SK-N-SH treated with all-trans-retinoic acid at 6 μM for 48 hours (cell line): ENCODE results near the gene IQCN.

ENCODE experiments used
- ATAC-seq: fragments of 200-7000 bp; cut with Tn5 transposase; 3 replicates; pipeline ENCODE4 v1.9.1; 2020; ENCODE audit warnings: mild to moderate bottlenecking, moderate library complexity
- ARNTL ChIP-seq: fragments of 450-650 bp; formaldehyde crosslinking; IDR thresholded peaks from 2 replicates; pipeline ENCODE4 v1.5.0; 2020; ENCODE audit warnings: low read depth, mild to moderate bottlenecking, moderate library complexity, borderline replicate concordance
- BACH2 ChIP-seq: fragments of 250-450 bp; sonication (Bioruptor Pico); IDR thresholded peaks from 2 replicates; pipeline ENCODE4 v1.9.0; 2021; ENCODE audit warnings: mild to moderate bottlenecking, borderline replicate concordance
- CSDC2 ChIP-seq: fragments of 250-450 bp; sonication (Bioruptor Pico); IDR thresholded peaks from 2 replicates; pipeline ENCODE4 v1.5.0; 2020; ENCODE audit warnings: mild to moderate bottlenecking, moderate library complexity
- ESRRG ChIP-seq: fragments of 250-450 bp; sonication (Bioruptor Pico); IDR thresholded peaks from 2 replicates; pipeline ENCODE4 v1.6.1; 2021; ENCODE audit warnings: mild to moderate bottlenecking
- GLIS3 ChIP-seq: fragments of 250-450 bp; sonication (Bioruptor Pico); IDR thresholded peaks from 2 replicates; pipeline ENCODE4 v1.5.0; 2020; ENCODE audit warnings: mild to moderate bottlenecking, moderate library complexity
- ISL1 ChIP-seq: fragments of 250-450 bp; sonication (Bioruptor Pico); IDR thresholded peaks from 2 replicates; pipeline ENCODE4 v2.1.2; 2022; ENCODE audit warnings: mild to moderate bottlenecking, moderate library complexity
- OSR1 ChIP-seq: fragments of 250-450 bp; sonication (Bioruptor Pico); IDR thresholded peaks from 2 replicates; pipeline ENCODE4 v1.8.0; 2022; ENCODE audit warnings: moderate library complexity, mild to moderate bottlenecking, inconsistent platforms
- PPARA ChIP-seq: fragments of 250-450 bp; sonication (Bioruptor Pico); IDR thresholded peaks from 2 replicates; pipeline ENCODE4 v1.5.0; 2020; ENCODE audit warnings: mild to moderate bottlenecking, borderline replicate concordance
- RARB ChIP-seq: fragments of 250-450 bp; sonication (Bioruptor Pico); IDR thresholded peaks from 2 replicates; pipeline ENCODE4 v1.8.0; 2021; ENCODE audit warnings: mild to moderate bottlenecking, moderate library complexity
- SNAI2 ChIP-seq: fragments of 250-450 bp; sonication (Bioruptor Pico); IDR thresholded peaks from 2 replicates; pipeline ENCODE4 v1.5.0; 2020; ENCODE audit warnings: mild to moderate bottlenecking, moderate library complexity
- TCF4 ChIP-seq: fragments of 250-450 bp; sonication (Bioruptor Pico); IDR thresholded peaks from 2 replicates; pipeline ENCODE4 v1.8.0; 2021; ENCODE audit warnings: mild to moderate bottlenecking, moderate library complexity, borderline replicate concordance
- TOX ChIP-seq: fragments of 250-450 bp; sonication (Bioruptor Pico); IDR thresholded peaks from 2 replicates; pipeline ENCODE4 v1.8.0; 2021; ENCODE audit warnings: mild to moderate bottlenecking, moderate library complexity, borderline replicate concordance
- ZC3H10 ChIP-seq: fragments of 250-450 bp; sonication (Bioruptor Pico); IDR thresholded peaks from 2 replicates; pipeline ENCODE4 v1.5.1; 2021; ENCODE audit warnings: mild to moderate bottlenecking, moderate library complexity
- ZFP3 ChIP-seq: fragments of 250-450 bp; sonication (Bioruptor Pico); IDR thresholded peaks from 2 replicates; pipeline ENCODE4 v1.5.0; 2020; ENCODE audit warnings: mild to moderate bottlenecking, moderate library complexity
- ZFP30 ChIP-seq: fragments of 450-650 bp; formaldehyde crosslinking; IDR thresholded peaks from 2 replicates; pipeline ENCODE4 v1.5.0; 2022; ENCODE audit warnings: mild to moderate bottlenecking, moderate library complexity
- ZNF565 ChIP-seq: fragments of 450-650 bp; formaldehyde crosslinking; conservative IDR thresholded peaks from 2 replicates; pipeline ENCODE4 v1.5.0; 2020; ENCODE audit warnings: low read depth, mild to moderate bottlenecking, moderate library complexity
- ZNF70 ChIP-seq: fragments of 450-650 bp; formaldehyde crosslinking; IDR thresholded peaks from 2 replicates; pipeline ENCODE4 v1.5.0; 2020; ENCODE audit warnings: mild to moderate bottlenecking, moderate library complexity
- ZNF8 ChIP-seq: fragments of 450-650 bp; formaldehyde crosslinking; IDR thresholded peaks from 2 replicates; pipeline ENCODE4 v1.5.0; 2020; ENCODE audit warnings: mild to moderate bottlenecking, moderate library complexity
- TF ChIP-seq, protein P1 (sequence below): fragments of 250-450 bp; sonication (Bioruptor Pico); IDR thresholded peaks from 2 replicates; pipeline ENCODE4 v1.5.0; 2020; ENCODE audit warnings: mild to moderate bottlenecking, moderate library complexity
- TF ChIP-seq, protein P2 (sequence below): fragments of 250-450 bp; sonication (Bioruptor Pico); IDR thresholded peaks from 2 replicates; pipeline ENCODE4 v1.8.0; 2020; ENCODE audit warnings: mild to moderate bottlenecking, moderate library complexity, borderline replicate concordance
- TF ChIP-seq, protein P3 (sequence below): fragments of 250-450 bp; sonication (Bioruptor Pico); IDR thresholded peaks from 2 replicates; pipeline ENCODE4 v1.8.0; 2021; ENCODE audit warnings: low read depth, mild to moderate bottlenecking, moderate library complexity, borderline replicate concordance
- TF ChIP-seq, protein P4 (sequence below): fragments of 250-450 bp; sonication (Bioruptor Pico); IDR thresholded peaks from 2 replicates; pipeline ENCODE4 v1.5.1; 2021; ENCODE audit warnings: mild to moderate bottlenecking, moderate library complexity
- TF ChIP-seq, protein P5 (sequence below): fragments of 250-450 bp; sonication (Bioruptor Pico); IDR thresholded peaks from 2 replicates; pipeline ENCODE4 v1.5.1; 2020; ENCODE audit warnings: low read depth, mild to moderate bottlenecking, moderate library complexity

Gene IQCN

GRCh38 chr19:18292462-18292809 lies 18.2 kb upstream of the IQCN start:
- ATAC-seq = no peak; the same call in 2 of the 3 replicates
- TF ChIP-seq ZFP3 (no peak; the same call in 1 of the 2 replicates), ZNF565 (CRISPR knock-in tag) (no peak), ZFP30 (CRISPR knock-in tag) (no peak), OSR1 (CRISPR knock-in tag) (no peak)

GRCh38 chr19:18291590-18292461 lies 17.6 kb upstream of the IQCN start:
- TF ChIP-seq ZNF70 (CRISPR knock-in tag) (0 out of 2 replicates have a peak, but pooled peaks have one; percentile 13), ESRRG (CRISPR knock-in tag) (0 out of 2 replicates have a peak, but pooled peaks have one; percentile 47), ZNF565 (CRISPR knock-in tag) (no peak), TCF4 (CRISPR knock-in tag) (0 out of 2 replicates have a peak, but pooled peaks have one; percentile 14), ZNF8 (CRISPR knock-in tag) (no peak), CSDC2 (CRISPR knock-in tag) (no peak), ISL1 (CRISPR knock-in tag) (no peak), ARNTL (CRISPR knock-in tag) (no peak), TOX (CRISPR knock-in tag) (no peak), PPARA (no peak), ZFP30 (CRISPR knock-in tag) (no peak), SNAI2 (CRISPR knock-in tag) (0 out of 2 replicates have a peak, but pooled peaks have one; percentile 6), BACH2 (CRISPR knock-in tag) (no peak), ZFP3 (peak; percentile 67), ZC3H10 (peak; percentile 24), OSR1 (CRISPR knock-in tag) (no peak), RARB (no peak; the same call in 1 of the 2 replicates), GLIS3 (CRISPR knock-in tag) (no peak)
- TF ChIP-seq, protein P1, sequence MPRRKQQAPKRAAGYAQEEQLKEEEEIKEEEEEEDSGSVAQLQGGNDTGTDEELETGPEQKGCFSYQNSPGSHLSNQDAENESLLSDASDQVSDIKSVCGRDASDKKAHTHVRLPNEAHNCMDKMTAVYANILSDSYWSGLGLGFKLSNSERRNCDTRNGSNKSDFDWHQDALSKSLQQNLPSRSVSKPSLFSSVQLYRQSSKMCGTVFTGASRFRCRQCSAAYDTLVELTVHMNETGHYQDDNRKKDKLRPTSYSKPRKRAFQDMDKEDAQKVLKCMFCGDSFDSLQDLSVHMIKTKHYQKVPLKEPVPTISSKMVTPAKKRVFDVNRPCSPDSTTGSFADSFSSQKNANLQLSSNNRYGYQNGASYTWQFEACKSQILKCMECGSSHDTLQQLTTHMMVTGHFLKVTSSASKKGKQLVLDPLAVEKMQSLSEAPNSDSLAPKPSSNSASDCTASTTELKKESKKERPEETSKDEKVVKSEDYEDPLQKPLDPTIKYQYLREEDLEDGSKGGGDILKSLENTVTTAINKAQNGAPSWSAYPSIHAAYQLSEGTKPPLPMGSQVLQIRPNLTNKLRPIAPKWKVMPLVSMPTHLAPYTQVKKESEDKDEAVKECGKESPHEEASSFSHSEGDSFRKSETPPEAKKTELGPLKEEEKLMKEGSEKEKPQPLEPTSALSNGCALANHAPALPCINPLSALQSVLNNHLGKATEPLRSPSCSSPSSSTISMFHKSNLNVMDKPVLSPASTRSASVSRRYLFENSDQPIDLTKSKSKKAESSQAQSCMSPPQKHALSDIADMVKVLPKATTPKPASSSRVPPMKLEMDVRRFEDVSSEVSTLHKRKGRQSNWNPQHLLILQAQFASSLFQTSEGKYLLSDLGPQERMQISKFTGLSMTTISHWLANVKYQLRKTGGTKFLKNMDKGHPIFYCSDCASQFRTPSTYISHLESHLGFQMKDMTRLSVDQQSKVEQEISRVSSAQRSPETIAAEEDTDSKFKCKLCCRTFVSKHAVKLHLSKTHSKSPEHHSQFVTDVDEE (CRISPR knock-in tag) = no peak; the same call in none of the 2 replicates
- TF ChIP-seq, protein P2, sequence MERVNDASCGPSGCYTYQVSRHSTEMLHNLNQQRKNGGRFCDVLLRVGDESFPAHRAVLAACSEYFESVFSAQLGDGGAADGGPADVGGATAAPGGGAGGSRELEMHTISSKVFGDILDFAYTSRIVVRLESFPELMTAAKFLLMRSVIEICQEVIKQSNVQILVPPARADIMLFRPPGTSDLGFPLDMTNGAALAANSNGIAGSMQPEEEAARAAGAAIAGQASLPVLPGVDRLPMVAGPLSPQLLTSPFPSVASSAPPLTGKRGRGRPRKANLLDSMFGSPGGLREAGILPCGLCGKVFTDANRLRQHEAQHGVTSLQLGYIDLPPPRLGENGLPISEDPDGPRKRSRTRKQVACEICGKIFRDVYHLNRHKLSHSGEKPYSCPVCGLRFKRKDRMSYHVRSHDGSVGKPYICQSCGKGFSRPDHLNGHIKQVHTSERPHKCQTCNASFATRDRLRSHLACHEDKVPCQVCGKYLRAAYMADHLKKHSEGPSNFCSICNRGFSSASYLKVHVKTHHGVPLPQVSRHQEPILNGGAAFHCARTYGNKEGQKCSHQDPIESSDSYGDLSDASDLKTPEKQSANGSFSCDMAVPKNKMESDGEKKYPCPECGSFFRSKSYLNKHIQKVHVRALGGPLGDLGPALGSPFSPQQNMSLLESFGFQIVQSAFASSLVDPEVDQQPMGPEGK (CRISPR knock-in tag) = peak; percentile 40; the same call in 1 of the 2 replicates
- TF ChIP-seq, protein P3, sequence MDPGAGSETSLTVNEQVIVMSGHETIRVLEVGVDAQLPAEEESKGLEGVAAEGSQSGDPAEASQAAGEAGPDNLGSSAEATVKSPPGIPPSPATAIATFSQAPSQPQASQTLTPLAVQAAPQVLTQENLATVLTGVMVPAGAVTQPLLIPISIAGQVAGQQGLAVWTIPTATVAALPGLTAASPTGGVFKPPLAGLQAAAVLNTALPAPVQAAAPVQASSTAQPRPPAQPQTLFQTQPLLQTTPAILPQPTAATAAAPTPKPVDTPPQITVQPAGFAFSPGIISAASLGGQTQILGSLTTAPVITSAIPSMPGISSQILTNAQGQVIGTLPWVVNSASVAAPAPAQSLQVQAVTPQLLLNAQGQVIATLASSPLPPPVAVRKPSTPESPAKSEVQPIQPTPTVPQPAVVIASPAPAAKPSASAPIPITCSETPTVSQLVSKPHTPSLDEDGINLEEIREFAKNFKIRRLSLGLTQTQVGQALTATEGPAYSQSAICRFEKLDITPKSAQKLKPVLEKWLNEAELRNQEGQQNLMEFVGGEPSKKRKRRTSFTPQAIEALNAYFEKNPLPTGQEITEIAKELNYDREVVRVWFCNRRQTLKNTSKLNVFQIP (CRISPR knock-in tag) = 0 out of 2 replicates have a peak, but pooled peaks have one; percentile 28
- TF ChIP-seq, protein P4, sequence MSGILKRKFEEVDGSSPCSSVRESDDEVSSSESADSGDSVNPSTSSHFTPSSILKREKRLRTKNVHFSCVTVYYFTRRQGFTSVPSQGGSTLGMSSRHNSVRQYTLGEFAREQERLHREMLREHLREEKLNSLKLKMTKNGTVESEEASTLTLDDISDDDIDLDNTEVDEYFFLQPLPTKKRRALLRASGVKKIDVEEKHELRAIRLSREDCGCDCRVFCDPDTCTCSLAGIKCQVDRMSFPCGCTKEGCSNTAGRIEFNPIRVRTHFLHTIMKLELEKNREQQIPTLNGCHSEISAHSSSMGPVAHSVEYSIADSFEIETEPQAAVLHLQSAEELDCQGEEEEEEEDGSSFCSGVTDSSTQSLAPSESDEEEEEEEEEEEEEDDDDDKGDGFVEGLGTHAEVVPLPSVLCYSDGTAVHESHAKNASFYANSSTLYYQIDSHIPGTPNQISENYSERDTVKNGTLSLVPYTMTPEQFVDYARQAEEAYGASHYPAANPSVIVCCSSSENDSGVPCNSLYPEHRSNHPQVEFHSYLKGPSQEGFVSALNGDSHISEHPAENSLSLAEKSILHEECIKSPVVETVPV (CRISPR knock-in tag) = 0 out of 2 replicates have a peak, but pooled peaks have one; percentile 49
- TF ChIP-seq, protein P5, sequence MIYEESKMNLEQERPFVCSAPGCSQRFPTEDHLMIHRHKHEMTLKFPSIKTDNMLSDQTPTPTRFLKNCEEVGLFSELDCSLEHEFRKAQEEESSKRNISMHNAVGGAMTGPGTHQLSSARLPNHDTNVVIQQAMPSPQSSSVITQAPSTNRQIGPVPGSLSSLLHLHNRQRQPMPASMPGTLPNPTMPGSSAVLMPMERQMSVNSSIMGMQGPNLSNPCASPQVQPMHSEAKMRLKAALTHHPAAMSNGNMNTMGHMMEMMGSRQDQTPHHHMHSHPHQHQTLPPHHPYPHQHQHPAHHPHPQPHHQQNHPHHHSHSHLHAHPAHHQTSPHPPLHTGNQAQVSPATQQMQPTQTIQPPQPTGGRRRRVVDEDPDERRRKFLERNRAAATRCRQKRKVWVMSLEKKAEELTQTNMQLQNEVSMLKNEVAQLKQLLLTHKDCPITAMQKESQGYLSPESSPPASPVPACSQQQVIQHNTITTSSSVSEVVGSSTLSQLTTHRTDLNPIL = no peak
- peak; percentile 78 for ATAC-seq
